ENCODE measurements around the gene CRACR2B. TPM values are rescaled to one million over a fixed set of nuclear protein-coding genes. Genes with fewer than 3 reads are reported as not detected.
A peak's percentile ranks its signal among the peaks of the same experiment; 100 is the strongest.

CRACR2B gene
- total RNA-seq, 1 donor from 2014 or later = 34.3 TPM

DNA sequence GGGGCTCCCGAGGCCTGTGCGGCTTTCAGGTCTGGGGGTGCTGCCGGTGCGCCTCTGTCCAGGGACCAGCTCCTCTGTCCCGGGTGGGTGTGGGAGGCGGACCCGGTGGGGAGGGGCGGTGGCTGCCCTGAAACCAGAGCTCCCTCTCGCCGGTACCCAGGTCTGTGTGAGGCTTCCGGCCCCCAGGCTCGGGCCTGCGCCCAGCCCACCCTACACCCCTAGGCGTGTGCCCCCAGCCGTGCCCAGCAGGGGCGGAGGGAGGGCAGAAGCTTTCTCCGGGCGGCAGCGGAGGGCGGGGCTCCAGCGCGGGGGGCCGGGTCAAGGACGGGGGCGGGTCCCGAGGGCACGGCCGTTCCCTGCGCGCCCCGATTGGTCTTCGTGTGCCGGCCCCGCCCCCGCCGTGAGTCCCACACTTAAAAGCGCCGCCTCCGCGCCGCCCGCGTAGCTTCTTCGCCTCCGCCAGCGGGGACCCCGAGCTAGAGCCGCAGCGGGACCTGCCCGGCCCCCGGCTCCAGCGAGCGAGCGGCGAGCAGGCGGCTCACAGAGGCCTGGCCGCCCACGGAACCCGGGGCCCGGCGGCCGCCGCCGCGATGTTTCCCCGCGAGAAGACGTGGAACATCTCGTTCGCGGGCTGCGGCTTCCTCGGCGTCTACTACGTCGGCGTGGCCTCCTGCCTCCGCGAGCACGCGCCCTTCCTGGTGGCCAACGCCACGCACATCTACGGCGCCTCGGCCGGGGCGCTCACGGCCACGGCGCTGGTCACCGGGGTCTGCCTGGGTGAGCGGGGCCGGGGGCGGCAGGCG is 8.4 kb upstream of the CRACR2B start:
- Histone ChIP-seq H3K4me1 (peaks cover 23% of the 10 kb centered on the region), H3K4me3 (peak overlapping the region; percentile 91)

DNA sequence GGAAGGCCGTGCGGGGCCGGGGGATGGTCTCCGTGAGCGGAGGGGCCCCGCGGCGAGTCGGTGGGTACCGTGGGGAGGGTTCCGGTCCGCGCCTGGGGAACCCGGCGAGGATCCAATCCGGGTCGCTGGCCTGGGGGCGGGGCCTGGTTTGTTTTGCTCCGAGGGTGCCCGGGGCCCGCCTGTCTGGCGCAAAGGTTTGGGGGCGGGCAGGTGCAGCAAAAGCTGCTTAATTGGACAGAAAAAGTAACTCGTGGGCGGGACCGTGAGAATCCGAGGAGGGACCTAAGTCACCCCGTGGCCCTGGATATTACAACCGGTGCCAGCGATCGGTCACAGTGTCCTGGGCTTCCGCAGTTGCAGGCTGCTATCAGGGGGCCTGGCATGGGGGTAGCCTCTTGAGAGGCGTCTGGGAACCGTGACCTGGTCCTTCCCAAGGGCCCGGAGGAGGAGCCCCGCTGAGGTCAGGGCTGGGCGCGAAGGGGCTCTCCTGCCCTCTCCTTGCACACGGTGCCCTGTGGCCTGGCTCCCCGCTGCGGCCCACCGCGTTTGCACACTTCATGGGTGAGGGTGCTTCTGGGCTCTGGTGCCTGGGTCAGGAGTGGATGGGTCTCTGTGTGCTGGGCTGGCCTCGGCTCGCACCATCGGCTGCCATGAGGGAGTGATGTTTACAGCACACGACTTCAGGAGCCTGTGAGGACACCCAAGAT is 7.6 kb upstream of the CRACR2B start:
- Histone ChIP-seq H3K27me3 (no peaks in the 10 kb centered on the region), H3K27ac (peak overlapping the region; percentile 95), H3K4me1 (peaks cover 23% of the 10 kb centered on the region), H3K4me3 (peak overlapping the region; percentile 91), H3K9me3 (no peaks in the 10 kb centered on the region), H3K36me3 (peaks cover 29% of the 10 kb centered on the region)
- ATAC-seq (peak; percentile 73), DNase-seq (peak; percentile 97)
- TF ChIP-seq, protein P1, sequence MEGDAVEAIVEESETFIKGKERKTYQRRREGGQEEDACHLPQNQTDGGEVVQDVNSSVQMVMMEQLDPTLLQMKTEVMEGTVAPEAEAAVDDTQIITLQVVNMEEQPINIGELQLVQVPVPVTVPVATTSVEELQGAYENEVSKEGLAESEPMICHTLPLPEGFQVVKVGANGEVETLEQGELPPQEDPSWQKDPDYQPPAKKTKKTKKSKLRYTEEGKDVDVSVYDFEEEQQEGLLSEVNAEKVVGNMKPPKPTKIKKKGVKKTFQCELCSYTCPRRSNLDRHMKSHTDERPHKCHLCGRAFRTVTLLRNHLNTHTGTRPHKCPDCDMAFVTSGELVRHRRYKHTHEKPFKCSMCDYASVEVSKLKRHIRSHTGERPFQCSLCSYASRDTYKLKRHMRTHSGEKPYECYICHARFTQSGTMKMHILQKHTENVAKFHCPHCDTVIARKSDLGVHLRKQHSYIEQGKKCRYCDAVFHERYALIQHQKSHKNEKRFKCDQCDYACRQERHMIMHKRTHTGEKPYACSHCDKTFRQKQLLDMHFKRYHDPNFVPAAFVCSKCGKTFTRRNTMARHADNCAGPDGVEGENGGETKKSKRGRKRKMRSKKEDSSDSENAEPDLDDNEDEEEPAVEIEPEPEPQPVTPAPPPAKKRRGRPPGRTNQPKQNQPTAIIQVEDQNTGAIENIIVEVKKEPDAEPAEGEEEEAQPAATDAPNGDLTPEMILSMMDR (IDR thresholded peaks at IDR 0.05) = no peak
- intact Hi-C loops (cut with DNase I) = no loop called here

More for the DNA sequence above, 8.4 kb upstream of the CRACR2B start:
- Histone ChIP-seq H3K9me3 (no peaks in the 10 kb centered on the region), H3K36me3 (peaks cover 21% of the 10 kb centered on the region), H3K27me3 (no peaks in the 10 kb centered on the region), H3K27ac (peak overlapping the region; percentile 95)
- DNase-seq (peak; percentile 97), ATAC-seq (peak; percentile 89)
- intact Hi-C loops (cut with DNase I) = no loop called here
- TF ChIP-seq, protein P1 (IDR thresholded peaks at IDR 0.05) = peak; percentile 15

DNA sequence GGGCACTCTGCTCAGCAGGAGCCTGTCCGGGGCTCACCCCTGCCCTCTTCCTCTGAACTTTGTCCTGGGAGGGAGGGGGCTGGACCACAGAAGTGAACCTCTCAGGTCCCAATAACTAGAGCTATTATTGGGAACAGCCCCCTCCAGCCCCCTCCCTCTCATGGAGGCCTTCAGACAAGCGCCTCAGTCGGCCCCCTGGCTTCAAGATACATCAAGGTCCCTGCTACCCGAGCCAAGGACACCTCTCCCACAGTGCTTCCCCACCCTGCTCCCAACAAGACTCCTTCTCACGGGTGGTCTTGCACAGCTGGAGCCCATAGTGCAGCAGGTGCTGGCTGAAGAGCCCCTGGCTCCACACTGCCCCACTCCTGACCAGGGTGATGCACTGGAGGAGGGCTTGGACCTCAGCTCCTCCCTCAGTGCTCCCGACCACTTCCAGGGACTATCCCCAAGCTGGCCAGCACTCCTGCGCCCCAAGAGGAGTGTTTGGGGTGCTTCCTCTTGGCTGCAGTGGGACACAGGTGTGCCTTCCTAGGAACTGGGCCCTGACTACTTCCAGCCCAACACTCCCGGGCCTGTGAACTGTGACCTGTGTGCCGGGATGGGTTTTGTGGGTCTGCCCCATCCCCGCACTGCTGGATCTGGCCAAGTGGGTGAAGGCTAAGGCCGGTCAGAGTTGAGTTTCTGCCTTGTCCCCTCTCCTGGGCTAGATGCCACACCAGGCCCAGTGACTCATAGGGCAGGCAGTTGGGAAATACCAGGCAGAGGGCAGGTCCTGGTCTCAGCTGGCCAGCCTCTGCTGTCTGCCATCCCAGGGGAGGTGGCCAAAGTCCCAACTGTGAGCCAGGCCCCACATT is 6.8 kb upstream of the CRACR2B start:
- TF ChIP-seq, protein P1 (IDR thresholded peaks at IDR 0.05) = no peak
- H3K36me3 ChIP-seq = peaks cover 34% of the 10 kb centered on the region
- H3K4me1 ChIP-seq = peaks cover 28% of the 10 kb centered on the region
- H3K4me3 ChIP-seq = peak overlapping the region; percentile 91
- no peaks in the 10 kb centered on the region for H3K27me3 ChIP-seq
- intact Hi-C loops (cut with DNase I) = no loop called here
- no peaks in the 10 kb centered on the region for H3K9me3 ChIP-seq
- ATAC-seq (peak; percentile 58), DNase-seq (peak; percentile 90)
- H3K27ac ChIP-seq = peak overlapping the region; percentile 95

DNA sequence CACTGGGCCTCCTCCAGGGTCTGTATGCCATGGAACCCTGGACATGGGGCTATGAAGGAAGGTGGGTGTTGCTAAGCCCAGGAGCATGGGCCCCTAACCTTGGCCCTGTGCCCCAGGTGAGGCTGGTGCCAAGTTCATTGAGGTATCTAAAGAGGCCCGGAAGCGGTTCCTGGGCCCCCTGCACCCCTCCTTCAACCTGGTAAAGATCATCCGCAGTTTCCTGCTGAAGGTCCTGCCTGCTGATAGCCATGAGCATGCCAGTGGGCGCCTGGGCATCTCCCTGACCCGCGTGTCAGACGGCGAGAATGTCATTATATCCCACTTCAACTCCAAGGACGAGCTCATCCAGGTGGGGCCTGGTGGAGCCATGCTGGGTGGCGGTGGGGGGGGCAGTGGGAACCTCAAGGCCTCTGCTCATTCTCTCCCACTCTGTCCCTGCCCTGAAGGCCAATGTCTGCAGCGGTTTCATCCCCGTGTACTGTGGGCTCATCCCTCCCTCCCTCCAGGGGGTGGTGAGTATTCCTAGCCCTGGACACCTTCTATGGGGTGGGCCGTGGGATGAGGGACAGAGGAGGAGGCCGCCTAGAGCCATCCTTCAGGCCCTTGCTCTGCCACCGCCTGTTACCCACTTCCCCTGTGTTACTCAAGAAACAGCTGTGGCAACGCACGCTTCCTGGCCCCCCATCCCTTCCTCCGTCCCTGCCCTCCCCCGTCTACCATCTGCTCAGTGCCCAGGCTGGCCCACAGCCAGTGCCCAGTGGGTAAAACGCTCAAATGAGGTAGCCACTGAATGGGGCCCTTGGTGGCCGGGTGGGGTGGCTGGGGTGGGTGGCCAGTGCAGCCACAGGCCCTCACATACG is 6.0 kb upstream of the CRACR2B start:
- ATAC-seq (peak; percentile 6), DNase-seq (peak; percentile 83)
- intact Hi-C loops (cut with DNase I) = no loop called here
- no peaks in the 10 kb centered on the region for H3K27me3 ChIP-seq
- H3K4me3 ChIP-seq = peak overlapping the region; percentile 91
- TF ChIP-seq, protein P1 (IDR thresholded peaks at IDR 0.05) = no peak
- peak overlapping the region; percentile 58 for H3K27ac ChIP-seq
- peaks cover 34% of the 10 kb centered on the region for H3K36me3 ChIP-seq
- no peaks in the 10 kb centered on the region for H3K9me3 ChIP-seq
- H3K4me1 ChIP-seq = peaks cover 37% of the 10 kb centered on the region
